ENCODE results near the gene TWNK. TPM values are rescaled to one million over a fixed set of nuclear protein-coding genes. Genes with fewer than 3 reads are reported as not detected.

Gene TWNK
- total and polyA plus RNA-seq, 2 of the 4 experiments (the other 2 are of a cell fraction): 7.7 to 8.8 TPM

DNA sequence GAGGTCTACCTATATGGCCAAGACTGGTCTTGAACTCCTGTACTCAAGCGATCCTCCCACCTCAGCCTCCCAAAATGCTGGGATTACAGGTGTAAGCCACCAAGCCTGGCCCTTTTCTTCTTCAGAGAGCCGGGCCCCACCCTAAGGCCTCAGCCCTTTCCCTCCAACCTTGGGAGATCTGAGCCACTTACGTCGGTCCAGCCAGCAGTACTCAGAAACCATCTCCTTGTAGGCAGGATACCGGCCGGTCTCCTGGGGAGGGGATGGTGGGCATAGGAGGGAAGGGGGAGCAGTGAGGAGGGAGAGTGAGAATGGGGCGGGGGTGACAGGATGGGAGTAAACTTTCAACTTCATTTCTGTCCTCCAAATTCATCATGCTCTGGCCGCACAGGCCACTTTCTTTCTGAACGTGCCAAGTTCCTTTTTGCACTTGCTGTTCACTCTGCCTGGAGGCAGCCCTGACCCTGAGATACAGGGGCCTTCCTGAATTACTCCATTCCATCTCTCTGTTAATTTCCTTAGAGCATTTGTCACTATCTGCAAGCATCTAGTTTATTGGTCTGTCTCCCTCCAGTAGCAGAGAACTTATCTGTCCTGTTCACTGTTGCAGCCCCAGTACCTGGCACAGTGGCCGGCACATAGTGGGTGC lies 33.2 kb downstream of the TWNK start (continued):
- no peak for TF ChIP-seq ELK1 (IDR thresholded peaks at IDR 0.05; ENCODE audit: borderline replicate concordance, low read depth, low read length)

GRCh38 chr10:101021239-101021638 lies 33.9 kb downstream of the TWNK start:
- dilution Hi-C loops (cut with HindIII; ENCODE audit: low sequenced_read_pairs, unreplicated experiment): no loop called here
- no peak overlapping the region for H3K23ac ChIP-seq (ENCODE audit: low read depth, low read length)
- H2AK9ac ChIP-seq (replicated peaks; ENCODE audit: low read depth, low read length, poor library complexity): no peak overlapping the region
- intact Hi-C loops (cut with micrococcal nuclease): no loop called here
- H2BK15ac ChIP-seq (ENCODE audit: low read depth, low read length): no peak overlapping the region
- no peak for ATAC-seq (ENCODE audit: low read depth)
- H3K9ac ChIP-seq (ENCODE audit: low read depth, low read length): no peak overlapping the region
- no peak overlapping the region for H2AFZ ChIP-seq (replicated peaks; ENCODE audit: low read length, poor library complexity)
- BruUV-seq (replicated peaks): no TSS peak
- H3K27me3 ChIP-seq (ENCODE audit: control insufficient read depth, insufficient read depth, low read length): peaks cover 1% of the 10 kb centered on the region; the same call in 1 of the 2 replicates
- no peak overlapping the region for H4K5ac ChIP-seq (ENCODE audit: low read depth, low read length)
- H4K91ac ChIP-seq (ENCODE audit: insufficient read depth, low read depth, low read length): no peak overlapping the region
- H3K18ac ChIP-seq (ENCODE audit: low read depth, low read length): no peak overlapping the region
- H3K27ac ChIP-seq (ENCODE audit: insufficient read depth, low read length): no peak overlapping the region
- no peaks in the 10 kb centered on the region for H3K9me3 ChIP-seq (ENCODE audit: control insufficient read depth, insufficient read depth, low read length)
- H3K14ac ChIP-seq (replicated peaks; ENCODE audit: low read depth, low read length): no peak overlapping the region
- H4K20me1 ChIP-seq (ENCODE audit: insufficient read depth, low read length): no peaks in the 10 kb centered on the region
- no peaks in the 10 kb centered on the region; the same call in 1 of the 2 replicates for H3K4me1 ChIP-seq (ENCODE audit: control insufficient read depth, insufficient read depth, low read length)
- no peak overlapping the region for H3K56ac ChIP-seq (ENCODE audit: extremely low read depth, insufficient read depth, low read length)
- TF ChIP-seq ELK1 (IDR thresholded peaks at IDR 0.05; ENCODE audit: borderline replicate concordance, low read depth, low read length): no peak
- no peak for TF ChIP-seq MAZ (IDR thresholded peaks at IDR 0.05; ENCODE audit: borderline replicate concordance, low read depth, low read length)
- no peak for TF ChIP-seq RAD21 (IDR thresholded peaks at IDR 0.05; ENCODE audit: low read length)
- no peak for TF ChIP-seq RFX5 (IDR thresholded peaks at IDR 0.05; ENCODE audit: low read depth, low read length)
- no peak for TF ChIP-seq FOS (IDR thresholded peaks at IDR 0.05; ENCODE audit: low read depth, low read length)
- no peak for TF ChIP-seq MAFK (IDR thresholded peaks at IDR 0.05; ENCODE audit: low read depth, low read length)
- TF ChIP-seq BHLHE40 (IDR thresholded peaks at IDR 0.05; ENCODE audit: low read depth, low read length): no peak
- no peak for TF ChIP-seq MXI1 (IDR thresholded peaks at IDR 0.05; ENCODE audit: borderline replicate concordance, low read depth, low read length)
- no peak for TF ChIP-seq POLR2A (IDR thresholded peaks at IDR 0.05; ENCODE audit: low read depth, low read length)
- TF ChIP-seq RCOR1 (IDR thresholded peaks at IDR 0.05; ENCODE audit: insufficient replicate concordance, low read length): no peak
- TF ChIP-seq SMC3 (IDR thresholded peaks at IDR 0.05; ENCODE audit: low read depth, low read length): no peak
- no peak for TF ChIP-seq CHD1 (IDR thresholded peaks at IDR 0.05; ENCODE audit: low read depth, low read length)
- TF ChIP-seq NFE2L2 (IDR thresholded peaks at IDR 0.05; ENCODE audit: low read depth, low read length): no peak
- no peaks in the 10 kb centered on the region for H3K9me1 ChIP-seq (ENCODE audit: insufficient read depth, low read length)
- POLR2A ChIA-PET (ENCODE audit: unreplicated experiment): no interaction called here
- H3K4me2 ChIP-seq (ENCODE audit: low read depth, low read length): no peak overlapping the region
- 76% methylated on average over 3 of the region's 4 CpGs; no CpG with 5 or more reads in 1 of the 2 experiments for WGBS, 2 experiments (ENCODE audit: extremely low coverage in 2 of 2, insufficient read length in 1 of 2)
- DNase-seq: no peak
- H2BK5ac ChIP-seq (ENCODE audit: low read depth, low read length, poor library complexity, severe bottlenecking): no peak overlapping the region
- no peaks in the 10 kb centered on the region for H3K79me1 ChIP-seq (ENCODE audit: low read depth in 1 of 2, low read length in 2 of 2)
- H3K36me3 ChIP-seq (ENCODE audit: control insufficient read depth, insufficient read depth, low read length): no peaks in the 10 kb centered on the region
- CTCF ChIA-PET: no interaction called here
- in situ Hi-C loops (cut with MboI; ENCODE audit: low sequenced_read_pairs): no loop called here
- H2AK5ac ChIP-seq (ENCODE audit: low read depth, low read length): no peak overlapping the region
- no peak overlapping the region for H3K4ac ChIP-seq (ENCODE audit: low read depth, low read length)
- no peak overlapping the region for H2BK120ac ChIP-seq (ENCODE audit: low read depth, low read length)
- H4K8ac ChIP-seq (ENCODE audit: low read depth in 2 of 2, low read length in 2 of 2): no peak overlapping the region
- H2BK20ac ChIP-seq (ENCODE audit: low read depth, low read length): no peak overlapping the region
- H3K4me3 ChIP-seq (ENCODE audit: insufficient read depth, low read depth, low read length): no peak overlapping the region
